ENCODE data around the gene HCN4. TPM values are rescaled to one million over a fixed set of nuclear protein-coding genes. Genes with fewer than 3 reads are reported as not detected.

Gene HCN4
- total RNA-seq, 1 experiment from 2014 or later = 10.5 TPM

GRCh38 chr15:73359651-73360050, 9.1 kb downstream of the HCN4 start:
- ChIA-PET CTCF (no interaction called here), POLR2A (interaction anchor here (0.9 kb wide), 1 partner anchor 26 kb away, joined by 3 read pairs; no protein-coding TSS in a partner anchor)
- no peak for ATAC-seq
- Mint-ChIP-seq H3K27ac (no peak overlapping the region), H3K27me3 (ENCODE audit: low read depth) (no peaks in the 10 kb centered on the region), H3K4me1 (peaks cover 30% of the 10 kb centered on the region), H3K4me3 (no peak overlapping the region), H3K36me3 (no peaks in the 10 kb centered on the region), H3K9me3 (no peaks in the 10 kb centered on the region)
- TF ChIP-seq SMAD3 (CRISPR knock-in tag; IDR thresholded peaks at IDR 0.05; ENCODE audit: borderline replicate concordance) = no peak
- TF ChIP-seq MLX (CRISPR knock-in tag; IDR thresholded peaks at IDR 0.05) = no peak
- no peak for TF ChIP-seq E2F5 (CRISPR knock-in tag; IDR thresholded peaks at IDR 0.05)
- no peak for TF ChIP-seq STAT6 (CRISPR knock-in tag; conservative IDR thresholded peaks at IDR 0.05; ENCODE audit: low read depth)
- no peak for TF ChIP-seq ZNF263 (CRISPR knock-in tag; IDR thresholded peaks at IDR 0.05; ENCODE audit: low read depth)
- TF ChIP-seq SMAD4 (CRISPR knock-in tag; IDR thresholded peaks at IDR 0.05) = no peak
- no peak for TF ChIP-seq ZNF317 (CRISPR knock-in tag; IDR thresholded peaks at IDR 0.05; ENCODE audit: borderline replicate concordance, low read depth)
- no peak for TF ChIP-seq ZNF281 (CRISPR knock-in tag; IDR thresholded peaks at IDR 0.05)
- no peak for TF ChIP-seq ATF6 (CRISPR knock-in tag; IDR thresholded peaks at IDR 0.05)
- TF ChIP-seq ZNF138 (CRISPR knock-in tag; conservative IDR thresholded peaks at IDR 0.05) = no peak
- TF ChIP-seq ZBTB43 (CRISPR knock-in tag; IDR thresholded peaks at IDR 0.05) = no peak
- TF ChIP-seq NFE2L1 (CRISPR knock-in tag; IDR thresholded peaks at IDR 0.05) = no peak
- no peak for TF ChIP-seq USF1 (CRISPR knock-in tag; IDR thresholded peaks at IDR 0.05)
- TF ChIP-seq PREB (CRISPR knock-in tag; IDR thresholded peaks at IDR 0.05; ENCODE audit: borderline replicate concordance) = no peak
- TF ChIP-seq MXD4 (CRISPR knock-in tag; IDR thresholded peaks at IDR 0.05; ENCODE audit: borderline replicate concordance) = no peak
- DNase-seq (ENCODE audit: low spot score) = no peak

Measured in WTC11 (cell line).